ENCODE results near the gene HSD17B2.

HSD17B2 gene

GRCh38 chr16:82055728-82056549 lies 20.9 kb downstream of the HSD17B2 start:
- no peak overlapping the region for H3K4me3 ChIP-seq (ENCODE audit: low read depth in 1 of 5, low read length in 5 of 5)
- no peaks in the 10 kb centered on the region for H3K36me3 ChIP-seq (ENCODE audit: control insufficient read depth in 5 of 5, insufficient read depth in 5 of 5, low read length in 5 of 5)

GRCh38 chr16:82056550-82056896 lies 21.5 kb downstream of the HSD17B2 start:
- H3K27me3 ChIP-seq (ENCODE audit: control insufficient read depth in 5 of 5, insufficient read depth in 4 of 5, low read length in 5 of 5) = peaks cover 0 to 3% (median 0%) of the 10 kb centered on the region in 5 donors
- H3K4me1 ChIP-seq (ENCODE audit: control insufficient read depth in 5 of 5, insufficient read depth in 5 of 5, low read length in 5 of 5) = peaks cover 0 to 14% (median 3%) of the 10 kb centered on the region in 5 donors
- no peak overlapping the region for H3K4me3 ChIP-seq (ENCODE audit: low read depth in 1 of 5, low read length in 5 of 5)
- no peak overlapping the region for H3K9ac ChIP-seq (ENCODE audit: low read length in 5 of 5)
- H3K27ac ChIP-seq (ENCODE audit: low read depth, low read length) = no peak overlapping the region
- H3K9me3 ChIP-seq (ENCODE audit: control insufficient read depth in 5 of 5, low read length in 5 of 5) = no peaks in the 10 kb centered on the region
- H3K36me3 ChIP-seq (ENCODE audit: control insufficient read depth in 5 of 5, insufficient read depth in 5 of 5, low read length in 5 of 5) = no peaks in the 10 kb centered on the region

More at GRCh38 chr16:82055728-82056549, 20.9 kb downstream of the HSD17B2 start:
- no peak overlapping the region for H3K27ac ChIP-seq (ENCODE audit: low read depth, low read length)
- H3K9ac ChIP-seq (ENCODE audit: low read length in 5 of 5) = no peak overlapping the region
- H3K4me1 ChIP-seq (ENCODE audit: control insufficient read depth in 5 of 5, insufficient read depth in 5 of 5, low read length in 5 of 5) = peaks cover 0 to 14% (median 3%) of the 10 kb centered on the region in 5 donors
- peaks cover 0 to 3% (median 0%) of the 10 kb centered on the region in 5 donors for H3K27me3 ChIP-seq (ENCODE audit: control insufficient read depth in 5 of 5, insufficient read depth in 4 of 5, low read length in 5 of 5)
- H3K9me3 ChIP-seq (ENCODE audit: control insufficient read depth in 5 of 5, low read length in 5 of 5) = no peaks in the 10 kb centered on the region

DNA sequence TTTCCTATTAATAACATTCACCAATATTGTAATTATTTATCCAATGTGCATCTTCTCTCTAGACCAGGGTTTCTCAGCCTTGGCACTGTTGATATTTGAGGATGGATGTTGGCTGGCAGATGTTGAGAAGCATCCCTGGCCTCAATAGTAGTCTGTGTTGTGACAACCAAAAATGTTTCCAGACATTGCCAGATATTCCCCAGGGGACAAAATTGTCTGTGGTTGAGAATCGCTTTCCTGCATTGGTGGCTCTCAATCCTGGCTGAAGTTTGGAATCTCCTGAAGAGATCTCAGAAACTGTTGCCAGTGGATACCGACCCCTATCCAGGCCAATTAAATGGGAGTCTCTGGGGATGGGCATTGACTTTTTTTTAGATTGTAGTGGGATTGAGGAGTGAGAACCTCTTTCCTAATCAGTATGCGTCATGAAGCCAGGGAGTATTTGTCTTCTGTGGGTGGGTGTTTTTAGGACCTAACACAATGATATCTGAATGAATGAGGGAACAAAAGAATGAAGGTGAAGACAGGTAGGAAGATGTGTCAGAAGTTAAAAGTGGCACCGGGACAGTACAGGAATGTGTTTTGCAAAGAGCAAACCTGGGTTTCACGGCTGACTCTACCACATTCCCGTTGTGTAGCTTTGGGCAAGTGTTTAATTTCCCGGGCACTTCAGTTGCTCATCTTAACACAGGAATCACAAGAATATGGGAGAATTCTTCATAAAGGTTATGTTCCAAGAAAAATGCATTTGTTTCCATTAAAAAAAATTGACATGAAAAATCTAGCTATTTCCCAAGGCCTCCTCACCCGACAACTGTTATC lies 24.3 kb downstream of the HSD17B2 start:
- no peak overlapping the region for H3K27ac ChIP-seq (ENCODE audit: low read depth, low read length)
- no peaks in the 10 kb centered on the region for H3K9me3 ChIP-seq (ENCODE audit: control insufficient read depth in 5 of 5, low read length in 5 of 5)
- H3K27me3 ChIP-seq (ENCODE audit: control insufficient read depth in 5 of 5, insufficient read depth in 4 of 5, low read length in 5 of 5) = no peaks in the 10 kb centered on the region
- no peaks in the 10 kb centered on the region for H3K36me3 ChIP-seq (ENCODE audit: control insufficient read depth in 5 of 5, insufficient read depth in 5 of 5, low read length in 5 of 5)
- H3K9ac ChIP-seq (ENCODE audit: low read length in 5 of 5) = no peak overlapping the region
- peaks cover 0 to 18% (median 6%) of the 10 kb centered on the region in 5 donors for H3K4me1 ChIP-seq (ENCODE audit: control insufficient read depth in 5 of 5, insufficient read depth in 5 of 5, low read length in 5 of 5)
- H3K4me3 ChIP-seq (ENCODE audit: low read depth in 1 of 5, low read length in 5 of 5) = no peak overlapping the region

DNA sequence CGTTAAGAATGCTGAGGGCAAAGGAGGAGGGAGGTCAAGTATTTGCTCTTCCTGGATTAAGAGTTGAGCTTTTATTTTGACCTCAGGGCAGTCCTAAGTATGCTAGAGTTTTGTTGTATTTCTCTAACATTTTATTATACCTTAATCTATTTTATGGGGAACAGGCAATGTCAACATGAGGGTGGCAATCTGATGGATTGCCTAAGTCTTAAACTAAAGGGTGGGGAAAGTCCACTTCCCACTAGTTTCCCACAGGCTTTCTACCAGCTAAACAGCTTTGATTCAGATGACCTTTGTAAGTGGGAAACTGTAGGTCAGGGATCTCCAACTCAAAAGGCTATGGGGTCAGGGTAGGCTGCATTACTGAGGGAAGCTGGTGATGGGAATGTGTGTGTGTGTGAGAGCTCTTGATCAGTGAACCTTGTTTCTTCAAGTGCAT lies 24.9 kb downstream of the HSD17B2 start:
- no peak overlapping the region for H3K9ac ChIP-seq (ENCODE audit: low read length in 5 of 5)
- no peak overlapping the region for H3K4me3 ChIP-seq (ENCODE audit: low read depth in 1 of 5, low read length in 5 of 5)
- H3K4me1 ChIP-seq (ENCODE audit: control insufficient read depth in 5 of 5, insufficient read depth in 5 of 5, low read length in 5 of 5) = peaks cover 0 to 18% (median 6%) of the 10 kb centered on the region in 5 donors
- H3K27ac ChIP-seq (ENCODE audit: low read depth, low read length) = no peak overlapping the region
- H3K27me3 ChIP-seq (ENCODE audit: control insufficient read depth in 5 of 5, insufficient read depth in 4 of 5, low read length in 5 of 5) = no peaks in the 10 kb centered on the region
- no peaks in the 10 kb centered on the region for H3K9me3 ChIP-seq (ENCODE audit: control insufficient read depth in 5 of 5, low read length in 5 of 5)
- no peaks in the 10 kb centered on the region for H3K36me3 ChIP-seq (ENCODE audit: control insufficient read depth in 5 of 5, insufficient read depth in 5 of 5, low read length in 5 of 5)

- peaks cover 0 to 15% (median 0%) of the 10 kb centered on the region in 5 donors for H3K4me1 ChIP-seq (ENCODE audit: control insufficient read depth in 5 of 5, insufficient read depth in 5 of 5, low read length in 5 of 5)
- no peaks in the 10 kb centered on the region for H3K9me3 ChIP-seq (ENCODE audit: control insufficient read depth in 5 of 5, low read length in 5 of 5)
- H3K9ac ChIP-seq (ENCODE audit: low read length in 5 of 5) = no peak overlapping the region
- no peaks in the 10 kb centered on the region for H3K36me3 ChIP-seq (ENCODE audit: control insufficient read depth in 5 of 5, insufficient read depth in 5 of 5, low read length in 5 of 5)
- H3K27ac ChIP-seq (ENCODE audit: low read depth, low read length) = no peak overlapping the region
- no peak overlapping the region for H3K4me3 ChIP-seq (ENCODE audit: low read depth in 1 of 5, low read length in 5 of 5)
- no peaks in the 10 kb centered on the region for H3K27me3 ChIP-seq (ENCODE audit: control insufficient read depth in 5 of 5, insufficient read depth in 4 of 5, low read length in 5 of 5)
These were observed 26.9 kb downstream of the HSD17B2 start for GRCh38 chr16:82061861-82062525.

GRCh38 chr16:82062645-82063058 lies 27.6 kb downstream of the HSD17B2 start:
- Histone ChIP-seq H3K27ac (ENCODE audit: low read depth, low read length) (no peak overlapping the region), H3K9ac (ENCODE audit: low read length in 5 of 5) (no peak overlapping the region), H3K4me1 (ENCODE audit: control insufficient read depth in 5 of 5, insufficient read depth in 5 of 5, low read length in 5 of 5) (peaks cover 0 to 15% (median 0%) of the 10 kb centered on the region in 5 donors)

DNA sequence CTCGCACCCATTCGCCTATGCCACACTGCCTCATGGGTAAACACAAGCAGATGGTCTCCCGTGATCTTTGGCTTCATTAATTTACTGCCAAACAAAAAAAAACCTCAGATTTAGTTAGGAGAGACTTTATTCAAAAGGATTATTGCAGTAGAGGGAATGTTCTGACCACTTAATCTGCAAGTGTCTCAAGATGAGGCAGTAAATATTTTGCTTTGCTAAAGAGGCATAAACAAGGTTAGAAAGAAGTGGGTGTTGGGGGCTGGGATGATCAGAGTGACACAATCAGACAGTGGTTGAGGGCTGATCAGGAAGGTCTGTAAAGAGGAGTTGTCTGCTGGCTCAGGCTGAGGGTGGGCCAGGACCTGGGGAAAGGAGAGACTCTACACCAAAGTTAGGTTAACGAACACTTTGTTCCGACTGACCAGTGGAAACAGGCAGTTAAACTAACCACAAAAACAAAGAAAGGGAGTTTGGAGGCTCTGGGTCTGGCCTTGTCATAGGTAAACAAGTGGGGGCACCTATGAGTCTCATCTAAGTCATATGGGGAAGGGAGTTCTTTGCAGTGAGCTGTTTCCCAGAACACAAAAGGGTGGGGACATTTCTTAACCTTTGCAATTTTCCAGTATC lies 28.5 kb downstream of the HSD17B2 start:
- Histone ChIP-seq H3K9ac (ENCODE audit: low read length in 5 of 5) (no peak overlapping the region), H3K27me3 (ENCODE audit: control insufficient read depth in 5 of 5, insufficient read depth in 4 of 5, low read length in 5 of 5) (no peaks in the 10 kb centered on the region), H3K4me1 (ENCODE audit: control insufficient read depth in 5 of 5, insufficient read depth in 5 of 5, low read length in 5 of 5) (peaks cover 0 to 15% (median 0%) of the 10 kb centered on the region in 5 donors), H3K27ac (ENCODE audit: low read depth, low read length) (no peak overlapping the region), H3K4me3 (ENCODE audit: low read depth in 1 of 5, low read length in 5 of 5) (no peak overlapping the region), H3K36me3 (ENCODE audit: control insufficient read depth in 5 of 5, insufficient read depth in 5 of 5, low read length in 5 of 5) (no peaks in the 10 kb centered on the region), H3K9me3 (ENCODE audit: control insufficient read depth in 5 of 5, low read length in 5 of 5) (no peaks in the 10 kb centered on the region)

More at GRCh38 chr16:82062645-82063058, 27.6 kb downstream of the HSD17B2 start:
- Histone ChIP-seq H3K9me3 (ENCODE audit: control insufficient read depth in 5 of 5, low read length in 5 of 5) (no peaks in the 10 kb centered on the region), H3K27me3 (ENCODE audit: control insufficient read depth in 5 of 5, insufficient read depth in 4 of 5, low read length in 5 of 5) (no peaks in the 10 kb centered on the region), H3K36me3 (ENCODE audit: control insufficient read depth in 5 of 5, insufficient read depth in 5 of 5, low read length in 5 of 5) (no peaks in the 10 kb centered on the region), H3K4me3 (ENCODE audit: low read depth in 1 of 5, low read length in 5 of 5) (no peak overlapping the region)

DNA sequence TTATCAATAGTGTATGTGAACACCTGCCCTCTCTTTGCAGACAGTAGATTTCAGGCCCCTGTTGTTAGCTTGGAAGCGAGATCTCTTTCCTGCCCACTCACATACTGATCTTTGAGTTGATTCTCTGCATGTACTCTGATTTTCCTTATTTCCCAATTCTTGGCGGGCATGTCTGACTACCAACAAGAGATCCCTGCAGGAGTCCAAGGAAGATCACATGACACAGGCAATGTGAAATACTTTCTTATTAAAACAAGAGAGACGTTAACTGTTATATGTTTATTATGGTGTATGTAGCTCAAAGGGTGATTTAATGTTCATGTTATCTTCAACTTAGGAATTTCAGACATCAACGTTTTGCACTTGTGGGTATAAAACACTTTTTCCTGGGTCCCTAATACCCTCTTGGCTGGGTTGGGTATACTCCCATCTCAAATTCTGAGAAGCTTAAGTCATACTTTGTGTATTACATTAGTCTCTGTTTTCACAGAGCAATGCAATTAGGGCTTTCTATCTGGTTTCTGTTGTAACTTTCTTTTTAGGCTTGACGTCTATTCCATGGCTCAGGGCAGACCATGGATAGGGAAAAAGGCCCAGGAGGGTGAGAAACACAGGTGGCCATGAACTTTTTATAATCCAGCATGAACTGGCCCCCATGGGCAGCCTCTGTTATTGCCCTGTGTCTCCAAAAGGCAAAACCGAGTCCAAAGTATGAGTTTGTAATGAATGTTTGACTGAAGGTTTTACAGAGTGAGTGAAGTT lies 32.2 kb downstream of the HSD17B2 start:
- Histone ChIP-seq H3K9me3 (ENCODE audit: control insufficient read depth in 5 of 5, low read length in 5 of 5) (no peaks in the 10 kb centered on the region), H3K9ac (ENCODE audit: low read length in 5 of 5) (no peak overlapping the region), H3K27me3 (ENCODE audit: control insufficient read depth in 5 of 5, insufficient read depth in 4 of 5, low read length in 5 of 5) (peaks cover 0 to 3% (median 0%) of the 10 kb centered on the region in 5 donors), H3K4me3 (ENCODE audit: low read depth in 1 of 5, low read length in 5 of 5) (no peak overlapping the region), H3K27ac (ENCODE audit: low read depth, low read length) (no peak overlapping the region), H3K36me3 (ENCODE audit: control insufficient read depth in 5 of 5, insufficient read depth in 5 of 5, low read length in 5 of 5) (no peaks in the 10 kb centered on the region), H3K4me1 (ENCODE audit: control insufficient read depth in 5 of 5, insufficient read depth in 5 of 5, low read length in 5 of 5) (peaks cover 0 to 15% (median 0%) of the 10 kb centered on the region in 5 donors)

DNA sequence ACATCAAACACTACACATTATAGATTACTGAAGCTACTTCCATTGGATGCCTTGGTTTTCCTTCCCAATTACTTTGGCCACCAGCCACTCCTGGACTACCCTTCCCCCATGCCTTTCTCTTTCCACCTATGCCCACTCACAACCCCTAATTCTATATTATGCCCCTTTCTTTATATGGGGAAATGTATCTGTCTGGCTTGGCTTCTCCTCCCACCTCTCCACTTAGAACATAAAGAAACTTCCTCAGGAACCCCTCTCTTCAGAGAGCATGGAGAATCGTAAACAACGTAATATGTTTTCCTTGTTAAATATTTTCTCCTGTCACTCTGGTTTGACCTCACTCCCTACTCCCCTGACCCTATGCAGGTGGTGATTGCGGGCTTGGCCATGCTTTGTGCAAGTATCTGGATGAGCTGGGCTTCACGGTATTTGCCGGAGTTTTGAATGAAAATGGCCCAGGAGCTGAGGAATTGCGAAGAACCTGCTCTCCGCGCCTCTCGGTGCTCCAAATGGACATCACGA lies 32.8 kb downstream of the HSD17B2 start:
- Histone ChIP-seq H3K9me3 (ENCODE audit: control insufficient read depth in 5 of 5, low read length in 5 of 5) (no peaks in the 10 kb centered on the region), H3K27ac (ENCODE audit: low read depth, low read length) (no peak overlapping the region), H3K27me3 (ENCODE audit: control insufficient read depth in 5 of 5, insufficient read depth in 4 of 5, low read length in 5 of 5) (peaks cover 0 to 3% (median 0%) of the 10 kb centered on the region in 5 donors), H3K36me3 (ENCODE audit: control insufficient read depth in 5 of 5, insufficient read depth in 5 of 5, low read length in 5 of 5) (no peaks in the 10 kb centered on the region), H3K9ac (ENCODE audit: low read length in 5 of 5) (no peak overlapping the region), H3K4me1 (ENCODE audit: control insufficient read depth in 5 of 5, insufficient read depth in 5 of 5, low read length in 5 of 5) (peaks cover 0 to 9% (median 0%) of the 10 kb centered on the region in 5 donors), H3K4me3 (ENCODE audit: low read depth in 1 of 5, low read length in 5 of 5) (no peak overlapping the region)
